Left ventricle myocardium inferior (tissue), 1 donor: ENCODE results near the gene TRAM2. TPM values are rescaled to one million over a fixed set of nuclear protein-coding genes. Genes with fewer than 3 reads are reported as not detected.

Source experiments
- DNase-seq: peaks from one replicate; pipeline ENCODE4 v3.0.0-alpha.2; 2020
- H3K27ac ChIP-seq: fragments of 200-600 bp; replicated peaks from 2 replicates; pipeline ENCODE4 v1.8.0; 2021
- H3K27me3 ChIP-seq: fragments of 200-600 bp; 2 replicates; pipeline ENCODE4 v1.8.0; 2021; ENCODE audit warnings: low read depth
- H3K36me3 ChIP-seq: fragments of 200-600 bp; 2 replicates; pipeline ENCODE4 v1.8.0; 2021
- H3K4me1 ChIP-seq: fragments of 200-600 bp; 2 replicates; pipeline ENCODE4 v1.8.0; 2021
- H3K4me3 ChIP-seq: fragments of 200-600 bp; 2 replicates; pipeline ENCODE4 v1.8.0; 2021; ENCODE audit warnings: mild to moderate bottlenecking, moderate library complexity
- H3K9me3 ChIP-seq: fragments of 200-600 bp; replicated peaks from 2 replicates; pipeline ENCODE4 v1.8.0; 2021
- intact Hi-C: fragments of 100-400 bp; cut with micrococcal nuclease; formaldehyde crosslinking; loops from one replicate; pipeline ENCODE4 v1.11.0; 2022
- total RNA-seq: library from RNA; stranded (reverse); fragmentation: NEBNext Ultra II Directional; extraction: Animal tissue kit (Norgen Biotek cat#: 25700); gene quantifications from one replicate; pipeline ENCODE4 v1.2.1, GENCODE V29; 2021
- TF ChIP-seq, protein P1 (sequence below): fragments of 200-600 bp; IDR thresholded peaks from 2 replicates; pipeline ENCODE4 v1.8.0; 2021; ENCODE audit warnings: antibody characterized with exemption, mild to moderate bottlenecking, borderline replicate concordance
- donor health status: DM: no; HTN: yes; CAD: no; lungs with severe emphysema.

The TRAM2 gene
- total RNA-seq, 1 donor from 2014 or later, result 11.0 TPM

DNA sequence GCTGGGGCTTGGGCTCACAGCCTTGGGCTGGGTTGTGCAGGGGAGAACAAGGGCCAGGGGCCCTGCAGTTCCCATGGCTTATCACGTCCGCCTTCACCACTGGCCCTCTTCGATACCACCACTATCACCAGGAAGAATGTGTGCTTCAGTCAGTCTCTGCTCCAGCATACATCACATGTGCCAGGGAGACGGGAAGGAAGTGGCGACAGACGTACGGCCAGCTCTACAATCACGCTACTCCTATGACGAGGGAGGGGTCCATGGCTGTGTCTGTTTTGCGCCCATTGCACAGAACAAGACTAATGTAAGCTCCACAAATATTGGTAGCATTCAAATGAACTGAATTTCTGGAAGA, 72.1 kb downstream of the TRAM2 start:
- no peak for DNase-seq
- peaks cover 85% of the 10 kb centered on the region for H3K4me1 ChIP-seq
- H3K9me3 ChIP-seq, result no peaks in the 10 kb centered on the region

DNA sequence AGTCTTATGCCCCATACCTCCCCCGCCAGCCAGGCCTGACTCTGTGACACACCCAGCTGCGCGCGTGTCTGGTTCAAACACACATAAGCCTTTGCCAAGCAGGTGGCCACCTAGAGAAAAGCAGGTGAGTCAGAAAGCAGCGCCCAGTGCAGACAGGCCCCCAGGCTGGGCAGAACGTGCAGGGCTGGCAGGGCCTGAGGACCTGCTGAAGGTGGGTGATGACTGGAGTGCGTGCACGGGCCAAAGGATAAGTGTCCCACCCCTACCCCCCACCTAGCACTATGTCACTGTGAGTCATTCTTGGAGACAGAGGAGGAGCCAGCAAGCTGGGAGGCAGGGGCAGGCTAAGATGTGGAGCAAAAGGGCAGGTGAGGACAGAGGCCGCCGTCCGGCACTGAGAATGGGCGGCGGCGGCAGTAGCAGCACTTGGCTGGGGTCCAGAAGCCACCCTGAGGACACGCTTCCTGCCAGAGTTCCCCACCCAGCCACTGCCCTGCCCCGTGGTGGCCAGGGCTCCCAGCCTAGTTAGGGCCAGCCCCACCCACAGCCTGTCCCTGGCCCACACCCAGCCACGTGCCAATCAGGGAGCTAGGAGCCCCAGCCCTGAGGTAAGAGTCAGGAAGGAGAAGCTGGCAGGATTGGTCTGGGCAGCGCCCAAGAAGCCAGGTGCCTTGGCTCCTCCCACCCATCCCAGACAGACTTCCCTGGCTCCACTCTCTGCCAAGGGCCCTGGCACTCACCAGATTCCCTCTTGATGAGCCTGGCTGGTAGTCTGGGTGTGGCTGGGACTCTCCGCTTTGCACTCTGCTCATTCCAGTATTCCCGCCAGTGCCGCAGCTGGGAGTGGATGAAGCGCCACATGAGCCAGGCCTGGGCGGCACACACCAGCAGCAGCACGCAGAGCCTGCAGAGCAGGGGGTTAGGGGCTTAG, 72.7 kb downstream of the TRAM2 start:
- Histone ChIP-seq H3K27ac (peak overlapping the region; percentile 87), H3K36me3 (peaks cover 57% of the 10 kb centered on the region), H3K4me3 (peak overlapping the region; percentile 20), H3K9me3 (no peaks in the 10 kb centered on the region), H3K27me3 (no peaks in the 10 kb centered on the region), H3K4me1 (peaks cover 85% of the 10 kb centered on the region)
- TF ChIP-seq, protein P1, sequence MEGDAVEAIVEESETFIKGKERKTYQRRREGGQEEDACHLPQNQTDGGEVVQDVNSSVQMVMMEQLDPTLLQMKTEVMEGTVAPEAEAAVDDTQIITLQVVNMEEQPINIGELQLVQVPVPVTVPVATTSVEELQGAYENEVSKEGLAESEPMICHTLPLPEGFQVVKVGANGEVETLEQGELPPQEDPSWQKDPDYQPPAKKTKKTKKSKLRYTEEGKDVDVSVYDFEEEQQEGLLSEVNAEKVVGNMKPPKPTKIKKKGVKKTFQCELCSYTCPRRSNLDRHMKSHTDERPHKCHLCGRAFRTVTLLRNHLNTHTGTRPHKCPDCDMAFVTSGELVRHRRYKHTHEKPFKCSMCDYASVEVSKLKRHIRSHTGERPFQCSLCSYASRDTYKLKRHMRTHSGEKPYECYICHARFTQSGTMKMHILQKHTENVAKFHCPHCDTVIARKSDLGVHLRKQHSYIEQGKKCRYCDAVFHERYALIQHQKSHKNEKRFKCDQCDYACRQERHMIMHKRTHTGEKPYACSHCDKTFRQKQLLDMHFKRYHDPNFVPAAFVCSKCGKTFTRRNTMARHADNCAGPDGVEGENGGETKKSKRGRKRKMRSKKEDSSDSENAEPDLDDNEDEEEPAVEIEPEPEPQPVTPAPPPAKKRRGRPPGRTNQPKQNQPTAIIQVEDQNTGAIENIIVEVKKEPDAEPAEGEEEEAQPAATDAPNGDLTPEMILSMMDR, result no peak
- intact Hi-C loops, result no loop called here
- peak; percentile 90 for DNase-seq

More for the DNA sequence above, 72.1 kb downstream of the TRAM2 start:
- Histone ChIP-seq H3K27ac (peak overlapping the region; percentile 87), H3K36me3 (peaks cover 62% of the 10 kb centered on the region), H3K27me3 (no peaks in the 10 kb centered on the region), H3K4me3 (peak overlapping the region; percentile 20)
- intact Hi-C loops, result no loop called here
- TF ChIP-seq, protein P1, result no peak

DNA sequence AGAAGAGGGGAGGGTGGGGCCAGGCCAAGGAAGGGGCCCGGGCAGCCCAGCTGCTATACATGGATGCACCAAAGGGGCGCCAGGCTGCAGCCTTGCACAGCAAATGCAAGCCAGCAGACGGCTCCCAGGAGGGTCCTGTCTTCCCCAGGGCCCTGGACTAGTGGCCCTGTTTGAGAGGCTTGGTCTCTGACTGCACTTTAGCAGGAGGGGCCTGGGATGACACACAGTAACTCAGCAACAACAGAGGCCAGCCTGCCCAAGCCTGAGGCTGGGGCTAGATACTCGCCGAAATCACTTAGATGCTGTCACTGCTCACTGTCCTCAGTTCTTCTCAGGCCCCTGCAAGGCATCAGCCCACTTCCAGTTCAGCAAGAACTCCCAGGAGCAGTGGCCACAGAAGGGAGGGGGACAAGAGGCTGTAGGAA, 73.5 kb downstream of the TRAM2 start:
- no peaks in the 10 kb centered on the region for H3K9me3 ChIP-seq
- peak overlapping the region; percentile 87 for H3K27ac ChIP-seq
- intact Hi-C loops, result no loop called here
- peak; percentile 34 for DNase-seq
- peaks cover 50% of the 10 kb centered on the region for H3K36me3 ChIP-seq
- peaks cover 85% of the 10 kb centered on the region for H3K4me1 ChIP-seq
- TF ChIP-seq, protein P1, result peak; percentile 19
- H3K27me3 ChIP-seq, result no peaks in the 10 kb centered on the region
- H3K4me3 ChIP-seq, result no peak overlapping the region

DNA sequence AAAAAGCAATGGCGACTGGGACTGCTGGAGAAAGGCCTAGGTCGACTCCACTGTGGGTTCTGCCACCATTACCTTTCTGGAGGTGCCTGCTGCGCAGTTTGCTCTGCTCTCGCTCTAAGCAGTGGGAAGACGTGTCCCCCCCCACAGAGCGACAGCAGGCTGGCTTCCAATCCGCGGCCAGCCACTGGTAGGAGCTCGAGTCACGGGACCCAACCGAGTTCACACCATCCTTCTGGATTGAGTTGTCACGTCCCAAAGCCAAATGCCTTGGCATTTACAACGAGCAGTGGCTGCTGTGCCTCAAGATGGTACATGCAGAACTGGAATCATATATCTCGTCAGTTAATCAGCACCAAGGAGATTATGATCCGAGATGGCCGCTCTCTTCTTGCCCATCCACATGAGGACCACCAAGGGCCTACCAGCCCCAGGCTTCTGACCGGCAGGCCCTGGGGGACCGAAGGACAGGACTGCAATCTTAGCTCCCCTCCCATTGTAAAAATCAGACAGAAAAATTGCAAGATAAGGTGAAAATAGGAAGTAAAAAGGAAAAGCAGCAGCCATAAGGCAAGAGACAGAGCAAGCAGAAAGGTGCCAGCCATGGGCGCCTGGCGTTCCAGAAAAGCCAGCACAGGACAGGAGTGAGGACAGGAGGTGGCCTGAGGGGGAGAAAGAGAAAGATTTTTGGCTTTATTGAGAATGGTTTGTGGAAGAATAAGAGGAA, 74.4 kb downstream of the TRAM2 start:
- TF ChIP-seq, protein P1, result no peak
- Histone ChIP-seq H3K4me1 (peaks cover 85% of the 10 kb centered on the region), H3K4me3 (no peak overlapping the region), H3K36me3 (peaks cover 44% of the 10 kb centered on the region), H3K9me3 (no peaks in the 10 kb centered on the region), H3K27me3 (no peaks in the 10 kb centered on the region), H3K27ac (peak overlapping the region; percentile 87)
- intact Hi-C loops, result no loop called here
- DNase-seq, result no peak

DNA sequence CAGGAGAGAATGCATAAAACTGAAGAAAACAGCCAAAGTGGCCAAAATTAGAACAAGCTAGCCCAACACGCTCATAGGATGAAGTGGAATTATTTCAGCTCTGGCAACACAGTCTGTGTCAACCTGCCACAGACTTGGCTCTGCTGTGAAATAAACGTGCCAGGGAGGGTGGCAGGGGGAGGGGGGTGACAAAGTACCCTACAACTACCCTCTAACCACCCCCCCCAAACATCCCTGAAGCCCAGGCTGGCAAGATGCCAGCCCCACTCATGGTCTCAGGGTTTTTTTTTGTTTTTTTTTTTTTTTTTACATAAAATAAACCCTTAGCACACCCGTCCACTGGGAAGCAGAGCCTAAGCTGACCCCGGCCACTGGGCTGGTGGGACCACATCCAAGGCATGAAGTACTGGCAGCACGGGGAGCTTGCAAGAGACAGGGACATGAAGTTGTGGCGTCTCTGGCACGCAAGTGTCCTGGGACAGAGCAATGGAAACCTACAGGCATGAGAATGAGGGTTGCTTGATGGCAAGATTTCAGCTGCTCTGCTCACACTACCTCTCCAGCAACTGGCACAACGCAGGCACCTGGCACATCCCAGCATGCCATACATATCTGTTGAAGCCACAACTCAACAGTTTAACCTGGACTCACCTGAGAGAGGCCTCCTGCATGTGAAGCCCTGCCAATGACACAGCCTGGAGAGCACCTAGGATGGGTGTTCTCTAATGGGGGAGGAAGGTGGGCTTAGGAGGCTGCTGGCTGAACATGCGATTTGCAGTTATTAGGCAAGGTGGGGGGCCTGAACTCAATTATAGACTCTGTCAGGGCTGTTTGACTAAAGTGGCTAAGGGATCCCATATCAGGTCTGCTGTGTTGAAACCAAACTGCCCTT, 76.4 kb downstream of the TRAM2 start:
- peak overlapping the region; percentile 22 for H3K4me3 ChIP-seq
- no peaks in the 10 kb centered on the region for H3K9me3 ChIP-seq
- TF ChIP-seq, protein P1, result no peak
- peaks cover 84% of the 10 kb centered on the region for H3K4me1 ChIP-seq
- H3K36me3 ChIP-seq, result peaks cover 24% of the 10 kb centered on the region
- peak overlapping the region; percentile 88 for H3K27ac ChIP-seq
- intact Hi-C loops, result loop anchor here (2.0 kb wide), 1 partner anchor 84 kb away; no protein-coding TSS in a partner anchor
- peak; percentile 59 for DNase-seq
- no peaks in the 10 kb centered on the region for H3K27me3 ChIP-seq
